Measurements from ENCODE around the gene MTFMT. TPM values are rescaled to one million over a fixed set of nuclear protein-coding genes. Genes with fewer than 3 reads are reported as not detected.

MTFMT gene
- total and polyA plus RNA-seq, 2 experiments from 2014 or later = 19.0 to 36.0 TPM

GRCh38 chr15:64985366-64986033 lies 43.9 kb downstream of the MTFMT start:
- H4K20me1 ChIP-seq (replicated peaks; ENCODE audit: insufficient read depth) = peaks cover 10% of the 10 kb centered on the region
- DNase-seq (ENCODE audit: low spot score) = no peak
- H3K9me3 Mint-ChIP-seq = no peaks in the 10 kb centered on the region
- H3K79me2 ChIP-seq (replicated peaks; ENCODE audit: insufficient read depth) = peaks cover 34% of the 10 kb centered on the region
- TF ChIP-seq CTCF (conservative IDR thresholded peaks at IDR 0.05; ENCODE audit: low read depth in 2 of 2) (no peak), STAT1 (IDR thresholded peaks at IDR 0.05; ENCODE audit: unreplicated experiment) (no peak), POLR2AphosphoS5 (IDR thresholded peaks at IDR 0.05; ENCODE audit: low read depth) (no peak), REST (IDR thresholded peaks at IDR 0.05; ENCODE audit: unreplicated experiment) (no peak)
- no peak overlapping the region for H3K4me2 ChIP-seq
- no peaks in the 10 kb centered on the region for H3K36me3 ChIP-seq (ENCODE audit: insufficient read depth)
- H3K27me3 Mint-ChIP-seq (ENCODE audit: insufficient read depth, low read depth, poor library complexity) = peaks cover 5% of the 10 kb centered on the region
- peaks cover 10% of the 10 kb centered on the region for H3K4me1 Mint-ChIP-seq
- H3K36me3 Mint-ChIP-seq (ENCODE audit: low read depth) = peaks cover 5% of the 10 kb centered on the region
- H3K4me1 ChIP-seq (ENCODE audit: insufficient read depth) = no peaks in the 10 kb centered on the region; the same call in 1 of the 2 replicates
- no peaks in the 10 kb centered on the region; the same call in 1 of the 2 replicates for H3K9me2 ChIP-seq (ENCODE audit: insufficient read depth)
- H3K4me3 ChIP-seq = no peak overlapping the region
- ATAC-seq = no peak
- no peak overlapping the region for H2AFZ ChIP-seq
- no peak overlapping the region for H3K4me3 Mint-ChIP-seq
- H3K27ac ChIP-seq (ENCODE audit: low read depth) = no peak overlapping the region
- no peaks in the 10 kb centered on the region for H3K27me3 ChIP-seq (ENCODE audit: insufficient read depth)
- peaks cover 8% of the 10 kb centered on the region for H3F3A ChIP-seq (replicated peaks; ENCODE audit: low read depth)
- no peak overlapping the region for H3K27ac Mint-ChIP-seq

- no peak overlapping the region for H2AFZ ChIP-seq
- no peak for ATAC-seq
- Mint-ChIP-seq H3K4me1 (peaks cover 28% of the 10 kb centered on the region), H3K27ac (no peak overlapping the region), H3K27me3 (ENCODE audit: insufficient read depth, low read depth, poor library complexity) (peaks cover 5% of the 10 kb centered on the region), H3K9me3 (no peaks in the 10 kb centered on the region), H3K36me3 (ENCODE audit: low read depth) (peaks cover 17% of the 10 kb centered on the region), H3K4me3 (no peak overlapping the region)
- H3K36me3 ChIP-seq (ENCODE audit: insufficient read depth) = 0 out of 2 replicates have a peak, but pooled peaks cover 3% of the 10 kb centered on the region
- no peak overlapping the region for H3K27ac ChIP-seq (ENCODE audit: low read depth)
- H3K4me3 ChIP-seq = no peak overlapping the region
- peaks cover 21% of the 10 kb centered on the region for H3K79me2 ChIP-seq (replicated peaks; ENCODE audit: insufficient read depth)
- no peaks in the 10 kb centered on the region; the same call in 1 of the 2 replicates for H3K9me2 ChIP-seq (ENCODE audit: insufficient read depth)
- DNase-seq (ENCODE audit: low spot score) = no peak
- no peak overlapping the region for H3K4me2 ChIP-seq
- H3F3A ChIP-seq (replicated peaks; ENCODE audit: low read depth) = peaks cover 7% of the 10 kb centered on the region; the same call in 1 of the 2 replicates
- H4K20me1 ChIP-seq (replicated peaks; ENCODE audit: insufficient read depth) = peaks cover 10% of the 10 kb centered on the region
- H3K4me1 ChIP-seq (ENCODE audit: insufficient read depth) = peaks cover 15% of the 10 kb centered on the region; the same call in 1 of the 2 replicates
- no peaks in the 10 kb centered on the region for H3K27me3 ChIP-seq (ENCODE audit: insufficient read depth)
- TF ChIP-seq CTCF (conservative IDR thresholded peaks at IDR 0.05; ENCODE audit: low read depth in 2 of 2) = no peak
- no peak for TF ChIP-seq EZH2phosphoT487 (IDR thresholded peaks at IDR 0.05; ENCODE audit: unreplicated experiment)
- no peak for TF ChIP-seq NANOG (IDR thresholded peaks at IDR 0.05; ENCODE audit: borderline replicate concordance)
- TF ChIP-seq ZNF114 (CRISPR knock-in tag; IDR thresholded peaks at IDR 0.05) = no peak
- no peak for TF ChIP-seq STAT1 (IDR thresholded peaks at IDR 0.05; ENCODE audit: unreplicated experiment)
- TF ChIP-seq POLR2AphosphoS5 (IDR thresholded peaks at IDR 0.05; ENCODE audit: low read depth) = no peak
- TF ChIP-seq CREB1 (CRISPR knock-in tag; IDR thresholded peaks at IDR 0.05; ENCODE audit: low read depth) = no peak
- no peak for TF ChIP-seq ETS1 (IDR thresholded peaks at IDR 0.05)
- no peak for TF ChIP-seq EZH2 (IDR thresholded peaks at IDR 0.05; ENCODE audit: low read depth, unreplicated experiment)
Measured at GRCh38 chr15:64982472-64982871, 47.0 kb downstream of the MTFMT start.
